HepG2 (cell line): Measurements from ENCODE around the gene SDCCAG8. TPM values are rescaled to one million over a fixed set of nuclear protein-coding genes. Genes with fewer than 3 reads are reported as not detected.
"Not testable (repeated sequence)": the region's sequence is repeated elsewhere in the genome, so short reads cannot be mapped to it uniquely, and the experiment has no call there.

Experiments used
- ATAC-seq: fragments of 200-7000 bp; cut with Tn5 transposase; 3 replicates; pipeline ENCODE4 v1.9.1; 2020; ENCODE audit warnings: mild to moderate bottlenecking, moderate library complexity
- BruUV-seq: library from RNA; stranded (reverse); fragments of 400-500 nt; replicated peaks from 2 replicates; lab custom pipeline; 2021; lab: Mats Ljungman, UMichigan
- CTCF ChIA-PET: fragments of 300-600 bp; formaldehyde crosslinking; extraction: SDS; loops from one replicate; lab custom pipeline; 2021; ENCODE audit warnings: low total read pairs, inconsistent platforms, low intra/inter-chr PET ratio; lab: Yijun Ruan, JAX
- POLR2A ChIA-PET: fragments of 350-600 bp; sonication (Branson Sonifier 250); formaldehyde crosslinking; loops from one replicate; lab custom pipeline; 2020; ENCODE audit warnings: antibody characterized with exemption, inconsistent platforms; lab: Yijun Ruan, JAX
- DNase-seq: peaks from one replicate; pipeline ENCODE4 v3.0.0-alpha.2; 2015; ENCODE audit warnings: low spot score
- FAIRE-seq: peaks from 3 replicates; lab custom pipeline; 2011; peaks lifted over from hg19 to GRCh38; lab: Jason Lieb, UNC
- H2AFZ ChIP-seq: one replicate; pipeline ENCODE4 v1.6.1; 2011; ENCODE audit warnings: low read length, inconsistent platforms
- H3K27ac ChIP-seq: fragments of 300-600 bp; 3 replicates; pipeline ENCODE4 v1.8.0; 2011; ENCODE audit warnings: mixed run types, mild to moderate bottlenecking, mixed read lengths, low read length, inconsistent platforms; ENCODE audit not compliant: insufficient read depth; ENCODE audit errors: extremely low read length
- H3K27me3 ChIP-seq, 2 experiments: fragments of 200-600 bp in 1 of 2; 2 replicates in 1 of 2; 3 replicates in 1 of 2; pipeline versions ENCODE4 v1.6.0 to v1.8.0; 2011; ENCODE audit warnings: low read length in 2 of 2, mild to moderate bottlenecking in 2 of 2, moderate library complexity in 2 of 2, inconsistent platforms in 1 of 2; ENCODE audit not compliant: insufficient read depth in 2 of 2, control insufficient read depth in 1 of 2
- H3K36me3 ChIP-seq, 2 experiments: fragments of 200-600 bp in 1 of 2; replicated peaks in 1 of 2; 2 replicates in 1 of 2; 3 replicates in 1 of 2; pipeline versions ENCODE4 v1.5.1 to v1.8.0; 2011; ENCODE audit warnings: low read length in 2 of 2, inconsistent platforms in 1 of 2; ENCODE audit not compliant: insufficient read depth in 2 of 2, control insufficient read depth in 1 of 2
- H3K4me1 ChIP-seq: 2 replicates; pipeline ENCODE4 v1.5.1; 2012; ENCODE audit warnings: low read length, inconsistent platforms; ENCODE audit not compliant: insufficient read depth
- H3K4me2 ChIP-seq: 2 replicates; pipeline ENCODE4 v1.6.0; 2011; ENCODE audit warnings: low read depth, low read length, inconsistent platforms
- H3K4me3 ChIP-seq, 3 experiments: fragments of 200-600 bp in 1 of 3; sonication (generic), shearing (Covaris generic) in 1 of 3; replicated peaks in 1 of 3; 2 replicates each; pipeline ENCODE4 v1.5.1; 2011 to 2016; ENCODE audit warnings: low read length in 3 of 3, inconsistent platforms in 2 of 3, low read depth in 2 of 3, mild to moderate bottlenecking in 2 of 3, control low read depth in 1 of 3, mixed read lengths in 1 of 3; ENCODE audit not compliant: insufficient read depth in 1 of 3
- H3K79me2 ChIP-seq: one replicate; pipeline ENCODE4 v1.6.1; 2011; ENCODE audit warnings: low read length, inconsistent platforms; ENCODE audit not compliant: insufficient read depth
- H3K9ac ChIP-seq: 2 replicates; pipeline ENCODE4 v1.6.0; 2011; ENCODE audit warnings: mild to moderate bottlenecking, low read depth, low read length, inconsistent platforms; ENCODE audit not compliant: insufficient read depth
- H3K9me3 ChIP-seq: 2 replicates; pipeline ENCODE4 v1.5.1; 2012; ENCODE audit warnings: mild to moderate bottlenecking, low read length
- H4K20me1 ChIP-seq: 2 replicates; pipeline ENCODE4 v1.6.0; 2011; ENCODE audit warnings: inconsistent platforms, mild to moderate bottlenecking, low read length, moderate library complexity; ENCODE audit not compliant: insufficient read depth
- NCOA2 ChIP-seq: sonication (generic); formaldehyde crosslinking; IDR thresholded peaks from 2 replicates; pipeline ENCODE4 v1.8.0; 2022; ENCODE audit warnings: inconsistent platforms
- SP2 ChIP-seq: sonication (generic); formaldehyde crosslinking; IDR thresholded peaks from 2 replicates; pipeline ENCODE4 v1.5.1; 2020; ENCODE audit warnings: mild to moderate bottlenecking, missing genetic modification reagents
- WGBS: methylation state at CpG from one replicate; pipeline ENCODE4 v1.1.6; 2017; ENCODE audit warnings: low lambda C conversion rate; 5-methylcytosine and 5-hydroxymethylcytosine counted together
- in situ Hi-C: cut with HindIII; loops from 2 replicates; pipeline ENCODE4 v1.10.0; 2017; ENCODE audit warnings: low pct_unique_long_range_greater_than_20kb; ENCODE audit not compliant: extremely low pct_ligation_motif_present
- intact Hi-C: fragments of 100-400 bp; cut with micrococcal nuclease; formaldehyde crosslinking; loops from one replicate; pipeline ENCODE4 v1.10.0; 2022; ENCODE audit not compliant: unreplicated experiment
- polyA plus RNA-seq, 8 experiments: library from polyadenylated mRNA; depleted of rRNA in 3 of 8; stranded (reverse) in 7 of 8; unstranded in 1 of 8; fragments of >200 nt; fragmentation: Illumina TruSeq in 4 of 8; extraction: Trizol in 4 of 8; gene quantifications; 2 replicates each; pipeline versions ENCODE4 v1.2.1 to v1.2.3, GENCODE V29; 2011 to 2016; ENCODE audit warnings: low read depth in 4 of 8, missing spikeins in 1 of 8, mixed read lengths in 1 of 8; ENCODE audit not compliant: insufficient read depth in 1 of 8
- total RNA-seq, 5 experiments: library from RNA; depleted of rRNA; stranded (reverse); fragments of >200 nt; fragmentation: Illumina TruSeq; extraction: Trizol; gene quantifications; 2 replicates each; pipeline ENCODE4 v1.2.3, GENCODE V29; 2016; ENCODE audit warnings: low read depth in 1 of 5
- TF ChIP-seq, protein P1 (sequence below): sonication (generic); formaldehyde crosslinking; IDR thresholded peaks from 2 replicates; pipeline ENCODE4 v1.4.0; 2020; ENCODE audit warnings: missing genetic modification reagents, mild to moderate bottlenecking, borderline replicate concordance

SDCCAG8 gene
- total and polyA plus RNA-seq, 2 of the 13 experiments (the other 11 are each of a cell fraction or from before 2014, with no cell fraction given): 9.5 to 13.4 TPM

DNA sequence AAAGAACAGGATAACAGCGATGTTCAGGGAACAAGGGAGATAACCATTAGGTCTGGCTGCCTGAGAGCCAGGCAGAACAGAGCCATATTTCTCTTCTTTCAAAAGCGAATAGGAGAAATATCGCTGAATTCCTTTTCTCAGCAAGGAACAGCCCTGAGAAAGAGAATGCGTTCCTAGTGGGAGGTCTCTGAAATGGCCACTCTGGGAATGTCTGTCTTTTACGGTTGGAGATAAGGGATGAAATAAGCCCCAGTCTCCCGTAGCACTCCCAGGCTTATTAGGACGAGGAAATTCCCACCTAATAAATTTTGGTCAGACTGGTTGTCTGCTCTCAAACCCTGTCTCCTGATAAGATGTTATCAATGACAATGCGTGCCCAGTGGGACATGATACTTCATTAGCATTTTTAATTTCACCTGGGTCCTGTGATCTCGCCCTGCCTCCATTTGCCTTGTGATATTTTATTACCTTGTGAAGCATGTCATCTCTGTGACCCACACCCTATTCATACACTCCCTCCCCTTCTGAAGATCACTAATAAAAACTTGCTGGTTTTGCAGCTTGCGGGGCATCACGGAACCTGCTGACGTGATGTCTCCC lies 40.5 kb upstream of the SDCCAG8 start:
- H3K4me1 ChIP-seq, ATAC-seq, H3K27ac ChIP-seq, H3K27me3 ChIP-seq, intact Hi-C loops, DNase-seq, H3K9me3 ChIP-seq, H3K79me2 ChIP-seq, H3K36me3 ChIP-seq, in situ Hi-C loops, H2AFZ ChIP-seq, FAIRE-seq, H3K4me2 ChIP-seq, BruUV-seq, POLR2A ChIA-PET, H3K9ac ChIP-seq, H4K20me1 ChIP-seq, H3K4me3 ChIP-seq, CTCF ChIA-PET: not testable (repeated sequence)
- WGBS: 93% methylated on average over 12 of the region's 12 CpGs

DNA sequence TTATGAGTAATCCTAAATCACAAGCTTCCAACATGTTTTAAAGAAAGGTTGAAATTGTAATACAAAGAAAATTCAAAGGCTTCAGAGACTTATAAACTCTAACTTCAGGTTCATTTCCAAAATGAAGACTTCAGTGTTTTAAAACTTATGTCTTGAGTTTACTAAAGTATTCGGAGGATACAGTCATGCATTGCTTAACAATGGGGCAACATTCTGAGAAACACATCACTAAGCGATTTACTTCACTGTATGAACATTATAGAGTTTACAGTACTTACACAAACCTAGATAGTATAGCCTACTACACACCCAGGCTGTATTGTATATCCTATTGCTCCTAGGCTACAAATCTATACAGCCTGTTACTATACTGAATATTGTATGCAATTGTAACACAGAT lies 39.1 kb upstream of the SDCCAG8 start:
- no peaks in the 10 kb centered on the region for H3K79me2 ChIP-seq
- intact Hi-C loops: no loop called here
- FAIRE-seq: no peak
- H3K27me3 ChIP-seq: no peaks in the 10 kb centered on the region; a peak in 1 of 5 replicates
- H3K4me2 ChIP-seq: no peak overlapping the region
- CTCF ChIA-PET: no interaction called here
- no peaks in the 10 kb centered on the region; the same call in 1 of the 2 replicates for H4K20me1 ChIP-seq
- no peak for DNase-seq
- no peak overlapping the region for H3K27ac ChIP-seq
- H3K4me3 ChIP-seq: no peak overlapping the region
- peaks cover 1 to 17% of the 10 kb centered on the region in 2 experiments; a peak in 4 of 5 replicates for H3K36me3 ChIP-seq
- POLR2A ChIA-PET: no interaction called here
- no peaks in the 10 kb centered on the region for H3K9me3 ChIP-seq
- H3K4me1 ChIP-seq: no peaks in the 10 kb centered on the region
- no peak overlapping the region for H2AFZ ChIP-seq
- H3K9ac ChIP-seq: no peak overlapping the region
- no peak for TF ChIP-seq SP2 (CRISPR knock-in tag)
- TF ChIP-seq NCOA2 (CRISPR knock-in tag): no peak
- TF ChIP-seq, protein P1, sequence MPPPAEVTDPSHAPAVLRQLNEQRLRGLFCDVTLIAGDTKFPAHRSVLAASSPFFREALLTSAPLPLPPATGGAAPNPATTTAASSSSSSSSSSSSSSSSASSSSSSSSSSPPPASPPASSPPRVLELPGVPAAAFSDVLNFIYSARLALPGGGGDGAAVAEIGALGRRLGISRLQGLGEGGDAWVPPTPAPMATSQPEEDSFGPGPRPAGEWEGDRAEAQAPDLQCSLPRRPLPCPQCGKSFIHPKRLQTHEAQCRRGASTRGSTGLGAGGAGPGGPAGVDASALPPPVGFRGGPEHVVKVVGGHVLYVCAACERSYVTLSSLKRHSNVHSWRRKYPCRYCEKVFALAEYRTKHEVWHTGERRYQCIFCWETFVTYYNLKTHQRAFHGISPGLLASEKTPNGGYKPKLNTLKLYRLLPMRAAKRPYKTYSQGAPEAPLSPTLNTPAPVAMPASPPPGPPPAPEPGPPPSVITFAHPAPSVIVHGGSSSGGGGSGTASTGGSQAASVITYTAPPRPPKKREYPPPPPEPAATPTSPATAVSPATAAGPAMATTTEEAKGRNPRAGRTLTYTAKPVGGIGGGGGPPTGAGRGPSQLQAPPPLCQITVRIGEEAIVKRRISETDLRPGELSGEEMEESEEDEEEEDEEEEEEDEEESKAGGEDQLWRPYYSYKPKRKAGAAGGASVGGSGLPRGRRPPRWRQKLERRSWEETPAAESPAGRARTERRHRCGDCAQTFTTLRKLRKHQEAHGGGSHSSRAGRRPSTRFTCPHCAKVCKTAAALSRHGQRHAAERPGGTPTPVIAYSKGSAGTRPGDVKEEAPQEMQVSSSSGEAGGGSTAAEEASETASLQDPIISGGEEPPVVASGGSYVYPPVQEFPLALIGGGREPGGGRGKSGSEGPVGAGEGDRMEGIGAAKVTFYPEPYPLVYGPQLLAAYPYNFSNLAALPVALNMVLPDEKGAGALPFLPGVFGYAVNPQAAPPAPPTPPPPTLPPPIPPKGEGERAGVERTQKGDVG (CRISPR knock-in tag): no peak
- no TSS peak for BruUV-seq
- 98% methylated on average over 2 of the region's 2 CpGs for WGBS
- in situ Hi-C loops: no loop called here
- ATAC-seq: no peak
